GM23338 (cell line): Measurements from ENCODE around the gene DNAJA3. TPM values are rescaled to one million over a fixed set of nuclear protein-coding genes. Genes with fewer than 3 reads are reported as not detected.

Source experiments
- ATAC-seq: fragments of 200-7000 bp; cut with Tn5 transposase; 3 replicates; pipeline ENCODE4 v1.9.1; 2020
- DNase-seq: peaks from one replicate; pipeline ENCODE4 v3.0.0-alpha.2; 2015; ENCODE audit warnings: low spot score
- H2AFZ ChIP-seq: fragments of 200-600 bp; sonication (generic); 2 replicates; pipeline ENCODE4 v1.8.0; 2016; ENCODE audit warnings: antibody characterized with exemption, mild to moderate bottlenecking, moderate library complexity
- H3F3A ChIP-seq: fragments of 200-600 bp; sonication (generic); replicated peaks from 2 replicates; pipeline ENCODE4 v1.8.0; 2017; ENCODE audit warnings: antibody characterized with exemption, mixed run types, low read depth
- H3K27ac ChIP-seq: fragments of 200-600 bp; sonication (generic); 2 replicates; pipeline ENCODE4 v1.6.1; 2016; ENCODE audit warnings: low read depth
- H3K27me3 ChIP-seq: fragments of 200-600 bp; sonication (generic); 2 replicates; pipeline ENCODE4 v1.8.0; 2016; ENCODE audit warnings: mild to moderate bottlenecking, mixed run types, moderate library complexity; ENCODE audit not compliant: insufficient read depth
- H3K36me3 ChIP-seq: fragments of 200-600 bp; sonication (generic); 2 replicates; pipeline ENCODE4 v1.8.0; 2016; ENCODE audit warnings: mild to moderate bottlenecking; ENCODE audit not compliant: insufficient read depth
- H3K4me1 ChIP-seq: fragments of 200-600 bp; sonication (generic); 2 replicates; pipeline ENCODE4 v1.8.0; 2016; ENCODE audit warnings: mild to moderate bottlenecking, moderate library complexity; ENCODE audit not compliant: insufficient read depth
- H3K4me2 ChIP-seq: fragments of 200-600 bp; sonication (generic); 2 replicates; pipeline ENCODE4 v1.7.1; 2017; ENCODE audit warnings: mixed run types
- H3K4me3 ChIP-seq: fragments of 200-600 bp; sonication (generic); 2 replicates; pipeline ENCODE4 v1.6.1; 2016; ENCODE audit warnings: mixed run types
- H3K79me2 ChIP-seq: fragments of 200-600 bp; sonication (generic); replicated peaks from 2 replicates; pipeline ENCODE4 v1.8.0; 2017; ENCODE audit warnings: mild to moderate bottlenecking; ENCODE audit not compliant: insufficient read depth
- H3K9me2 ChIP-seq: fragments of 200-600 bp; sonication (generic); 2 replicates; pipeline ENCODE4 v1.8.0; 2017; ENCODE audit not compliant: insufficient read depth
- H4K20me1 ChIP-seq: fragments of 200-600 bp; sonication (generic); replicated peaks from 2 replicates; pipeline ENCODE4 v1.8.0; 2017; ENCODE audit warnings: mild to moderate bottlenecking; ENCODE audit not compliant: insufficient read depth
- H3K27ac Mint-ChIP-seq: 2 replicates; pipeline ENCODE4 v1.8.0; 2020; ENCODE audit warnings: inconsistent platforms, mild to moderate bottlenecking, moderate library complexity, mixed read lengths
- H3K27me3 Mint-ChIP-seq: 3 replicates; pipeline ENCODE4 v1.8.0; 2022; ENCODE audit warnings: low read depth, mild to moderate bottlenecking, moderate library complexity, mixed read lengths, inconsistent platforms; ENCODE audit not compliant: insufficient read depth, poor library complexity
- H3K36me3 Mint-ChIP-seq: 3 replicates; pipeline ENCODE4 v1.8.0; 2021; ENCODE audit warnings: low read depth, mild to moderate bottlenecking, inconsistent platforms, moderate library complexity, mixed read lengths
- H3K4me1 Mint-ChIP-seq: 3 replicates; pipeline ENCODE4 v1.8.0; 2020; ENCODE audit warnings: mild to moderate bottlenecking, inconsistent platforms, mixed read lengths
- H3K4me3 Mint-ChIP-seq: 3 replicates; pipeline ENCODE4 v1.8.0; 2021; ENCODE audit warnings: moderate library complexity, mild to moderate bottlenecking, inconsistent platforms, mixed read lengths
- H3K9me3 Mint-ChIP-seq: 3 replicates; pipeline ENCODE4 v1.8.0; 2020; ENCODE audit warnings: moderate library complexity, mild to moderate bottlenecking, inconsistent platforms, mixed read lengths
- CREB1 ChIP-seq: fragments of 250-450 bp; sonication (Bioruptor Pico); IDR thresholded peaks from 2 replicates; pipeline ENCODE4 v1.5.0; 2020; ENCODE audit warnings: low read depth, mild to moderate bottlenecking, moderate library complexity
- EZH2 ChIP-seq: fragments of 200-600 bp; sonication (generic); IDR thresholded peaks from one replicate; pipeline ENCODE4 v1.8.0; 2017; ENCODE audit warnings: antibody characterized with exemption, mild to moderate bottlenecking, low read depth; ENCODE audit not compliant: unreplicated experiment
- JUNB ChIP-seq: IDR thresholded peaks from one replicate; pipeline ENCODE4 v1.6.1; 2016; ENCODE audit warnings: antibody characterized with exemption; ENCODE audit not compliant: unreplicated experiment
- NANOG ChIP-seq: IDR thresholded peaks from 2 replicates; pipeline ENCODE4 v1.6.1; 2016; ENCODE audit warnings: antibody characterized with exemption, borderline replicate concordance
- POLR2AphosphoS5 ChIP-seq: IDR thresholded peaks from 2 replicates; pipeline ENCODE4 v1.6.1; 2016; ENCODE audit warnings: antibody characterized with exemption, low read depth
- STAT1 ChIP-seq: IDR thresholded peaks from one replicate; pipeline ENCODE4 v1.6.1; 2016; ENCODE audit warnings: antibody characterized with exemption; ENCODE audit not compliant: unreplicated experiment
- ZNF114 ChIP-seq: fragments of 250-450 bp; sonication (Bioruptor Pico); IDR thresholded peaks from 2 replicates; pipeline ENCODE4 v1.5.0; 2020; ENCODE audit warnings: mild to moderate bottlenecking, moderate library complexity
- ZNF331 ChIP-seq: fragments of 250-450 bp; sonication (Bioruptor Pico); IDR thresholded peaks from 2 replicates; pipeline ENCODE4 v1.5.0; 2020; ENCODE audit warnings: low read depth, mild to moderate bottlenecking, moderate library complexity
- ZNF462 ChIP-seq: fragments of 250-450 bp; sonication (Bioruptor Pico); IDR thresholded peaks from 2 replicates; pipeline ENCODE4 v1.5.0; 2020; ENCODE audit warnings: mild to moderate bottlenecking, moderate library complexity
- polyA plus RNA-seq: library from polyadenylated mRNA; unstranded; fragments of >200 nt; fragmentation: Nextera tagmentation; extraction: Ambion mirVana; gene quantifications from 2 replicates; pipeline ENCODE4 v1.2.1, GENCODE V29; 2016
- total RNA-seq: library from RNA; depleted of rRNA; stranded (reverse); fragments of >200 nt; shearing (Covaris generic); gene quantifications from 2 replicates; pipeline ENCODE4 v1.2.3, GENCODE V29; 2014
- TF ChIP-seq, protein P1 (sequence below): IDR thresholded peaks from one replicate; pipeline ENCODE4 v1.6.1; 2018; ENCODE audit warnings: antibody characterized with exemption; ENCODE audit not compliant: unreplicated experiment

DNAJA3 gene
- total and polyA plus RNA-seq, 2 experiments from 2014 or later = 56.3 to 75.5 TPM

GRCh38 chr16:4500272-4500671, 74.6 kb downstream of the DNAJA3 start (continued):
- TF ChIP-seq ZNF462 = no peak
- no peak for TF ChIP-seq JUNB
- TF ChIP-seq EZH2 = no peak
- TF ChIP-seq NANOG = no peak
- TF ChIP-seq, protein P1, sequence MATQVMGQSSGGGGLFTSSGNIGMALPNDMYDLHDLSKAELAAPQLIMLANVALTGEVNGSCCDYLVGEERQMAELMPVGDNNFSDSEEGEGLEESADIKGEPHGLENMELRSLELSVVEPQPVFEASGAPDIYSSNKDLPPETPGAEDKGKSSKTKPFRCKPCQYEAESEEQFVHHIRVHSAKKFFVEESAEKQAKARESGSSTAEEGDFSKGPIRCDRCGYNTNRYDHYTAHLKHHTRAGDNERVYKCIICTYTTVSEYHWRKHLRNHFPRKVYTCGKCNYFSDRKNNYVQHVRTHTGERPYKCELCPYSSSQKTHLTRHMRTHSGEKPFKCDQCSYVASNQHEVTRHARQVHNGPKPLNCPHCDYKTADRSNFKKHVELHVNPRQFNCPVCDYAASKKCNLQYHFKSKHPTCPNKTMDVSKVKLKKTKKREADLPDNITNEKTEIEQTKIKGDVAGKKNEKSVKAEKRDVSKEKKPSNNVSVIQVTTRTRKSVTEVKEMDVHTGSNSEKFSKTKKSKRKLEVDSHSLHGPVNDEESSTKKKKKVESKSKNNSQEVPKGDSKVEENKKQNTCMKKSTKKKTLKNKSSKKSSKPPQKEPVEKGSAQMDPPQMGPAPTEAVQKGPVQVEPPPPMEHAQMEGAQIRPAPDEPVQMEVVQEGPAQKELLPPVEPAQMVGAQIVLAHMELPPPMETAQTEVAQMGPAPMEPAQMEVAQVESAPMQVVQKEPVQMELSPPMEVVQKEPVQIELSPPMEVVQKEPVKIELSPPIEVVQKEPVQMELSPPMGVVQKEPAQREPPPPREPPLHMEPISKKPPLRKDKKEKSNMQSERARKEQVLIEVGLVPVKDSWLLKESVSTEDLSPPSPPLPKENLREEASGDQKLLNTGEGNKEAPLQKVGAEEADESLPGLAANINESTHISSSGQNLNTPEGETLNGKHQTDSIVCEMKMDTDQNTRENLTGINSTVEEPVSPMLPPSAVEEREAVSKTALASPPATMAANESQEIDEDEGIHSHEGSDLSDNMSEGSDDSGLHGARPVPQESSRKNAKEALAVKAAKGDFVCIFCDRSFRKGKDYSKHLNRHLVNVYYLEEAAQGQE = no peak

- Histone ChIP-seq H4K20me1 (peaks cover 2% of the 10 kb centered on the region; the same call in 1 of the 2 replicates), H3K27ac (no peak overlapping the region), H3K4me1 (peaks cover 5% of the 10 kb centered on the region; the same call in 1 of the 2 replicates), H2AFZ (no peak overlapping the region), H3F3A (0 out of 2 replicates have a peak, but pooled peaks cover 3% of the 10 kb centered on the region), H3K36me3 (no peaks in the 10 kb centered on the region), H3K4me3 (no peak overlapping the region), H3K27me3 (no peaks in the 10 kb centered on the region), H3K4me2 (no peak overlapping the region), H3K79me2 (peaks cover 20% of the 10 kb centered on the region; the same call in 1 of the 2 replicates), H3K9me2 (no peaks in the 10 kb centered on the region)
- H3K27me3 Mint-ChIP-seq = peaks cover 8% of the 10 kb centered on the region
- ATAC-seq (no peak), DNase-seq (no peak)
- peaks cover 18% of the 10 kb centered on the region for H3K4me1 Mint-ChIP-seq
- no peaks in the 10 kb centered on the region for H3K9me3 Mint-ChIP-seq
- H3K27ac Mint-ChIP-seq = no peak overlapping the region; the same call in 1 of the 2 replicates
- TF ChIP-seq, protein P1 = no peak
- TF ChIP-seq ZNF114 (no peak), EZH2 (no peak), STAT1 (no peak), JUNB (no peak), NANOG (no peak), ZNF331 (no peak), POLR2AphosphoS5 (no peak), CREB1 (CRISPR knock-in tag) (no peak)
- H3K4me3 Mint-ChIP-seq = no peak overlapping the region
- H3K36me3 Mint-ChIP-seq = peaks cover 1% of the 10 kb centered on the region; the same call in 1 of the 3 replicates
Observed at GRCh38 chr16:4501071-4501478, 75.4 kb downstream of the DNAJA3 start.
